KMS-11 (cell line): ENCODE data around the gene GLCCI1.

Experiments used
- H2AFZ ChIP-seq: fragments of 200-600 bp; sonication (generic); 2 replicates; pipeline ENCODE4 v1.6.1; 2016; ENCODE audit warnings: antibody characterized with exemption, mixed run types, low read depth
- H3K27ac ChIP-seq: fragments of 200-600 bp; sonication (generic); 2 replicates; pipeline ENCODE4 v1.6.1; 2016; ENCODE audit warnings: mild to moderate bottlenecking, mixed run types
- H3K27me3 ChIP-seq: fragments of 200-600 bp; sonication (generic); 2 replicates; pipeline ENCODE4 v1.6.1; 2017; ENCODE audit warnings: mild to moderate bottlenecking, low read depth, mixed run types, moderate library complexity; ENCODE audit not compliant: insufficient read depth
- H3K36me3 ChIP-seq: fragments of 200-600 bp; sonication (generic); 2 replicates; pipeline ENCODE4 v1.6.1; 2017; ENCODE audit warnings: mild to moderate bottlenecking, mixed run types; ENCODE audit not compliant: insufficient read depth
- H3K4me1 ChIP-seq: fragments of 200-600 bp; sonication (generic); 2 replicates; pipeline ENCODE4 v1.6.1; 2016; ENCODE audit warnings: mild to moderate bottlenecking, low read depth, mixed run types; ENCODE audit not compliant: poor library complexity, severe bottlenecking
- H3K4me2 ChIP-seq: fragments of 200-600 bp; sonication (generic); 2 replicates; pipeline ENCODE4 v1.7.0; 2016; ENCODE audit warnings: mild to moderate bottlenecking, mixed run types
- H3K4me3 ChIP-seq: fragments of 200-600 bp; sonication (generic); IDR thresholded peaks from 2 replicates; pipeline ENCODE4 v1.6.1; 2017; ENCODE audit warnings: low read depth, low read length, mixed read lengths; ENCODE audit not compliant: insufficient read depth
- H3K79me2 ChIP-seq: fragments of 200-600 bp; sonication (generic); 2 replicates; pipeline ENCODE4 v1.6.1; 2016; ENCODE audit warnings: low read depth, mixed run types; ENCODE audit not compliant: insufficient read depth
- H3K9ac ChIP-seq: fragments of 200-600 bp; sonication (generic); 2 replicates; pipeline ENCODE4 v1.6.1; 2016; ENCODE audit warnings: mild to moderate bottlenecking, mixed run types
- H4K20me1 ChIP-seq: fragments of 200-600 bp; sonication (generic); 2 replicates; pipeline ENCODE4 v1.6.1; 2016; ENCODE audit warnings: mild to moderate bottlenecking, mixed run types; ENCODE audit not compliant: insufficient read depth
- TF ChIP-seq, protein P1 (sequence below): fragments of 200-600 bp; sonication (generic); conservative IDR thresholded peaks from 2 replicates; pipeline ENCODE4 v1.6.1; 2017; ENCODE audit warnings: low read depth, mild to moderate bottlenecking, antibody characterized with exemption, low read length, moderate library complexity, mixed read lengths

The GLCCI1 gene

DNA sequence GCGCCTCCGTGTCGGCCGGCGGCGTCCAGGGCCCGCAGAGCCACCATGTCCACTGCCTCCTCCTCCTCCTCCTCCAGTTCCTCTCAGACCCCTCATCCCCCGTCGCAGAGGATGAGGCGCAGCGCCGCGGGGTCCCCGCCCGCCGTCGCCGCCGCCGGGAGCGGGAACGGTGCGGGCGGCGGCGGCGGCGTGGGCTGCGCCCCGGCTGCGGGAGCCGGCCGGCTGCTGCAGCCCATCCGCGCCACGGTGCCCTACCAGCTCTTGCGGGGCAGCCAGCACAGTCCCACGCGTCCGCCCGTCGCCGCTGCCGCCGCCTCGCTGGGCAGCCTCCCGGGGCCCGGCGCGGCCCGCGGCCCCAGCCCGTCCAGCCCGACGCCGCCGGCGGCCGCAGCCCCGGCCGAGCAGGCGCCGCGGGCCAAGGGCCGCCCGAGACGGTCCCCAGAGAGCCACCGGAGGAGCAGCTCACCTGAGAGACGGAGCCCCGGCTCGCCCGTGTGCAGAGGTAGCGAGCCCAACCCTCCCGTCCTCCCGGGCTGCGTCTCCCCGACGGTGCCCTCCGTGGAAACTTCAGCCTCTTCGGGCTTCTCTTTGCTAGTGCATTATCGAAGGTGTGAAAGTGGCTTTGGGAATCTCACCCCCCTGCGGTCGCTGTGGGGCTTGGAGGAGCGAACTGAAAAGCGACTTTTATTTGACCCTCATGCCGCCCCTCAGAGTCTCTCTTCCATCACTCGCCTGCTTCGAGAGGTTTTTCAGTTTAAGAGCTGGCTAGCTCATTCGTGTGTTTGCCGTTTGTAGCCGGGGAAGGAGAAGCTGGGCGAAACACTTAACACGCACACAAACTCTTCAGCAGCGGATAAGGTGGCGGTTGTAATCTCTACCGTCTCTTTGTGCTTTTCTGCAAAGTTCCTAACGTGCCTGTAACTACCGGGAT, 975 bp downstream of the GLCCI1 start:
- Histone ChIP-seq H3K36me3 (no peaks in the 10 kb centered on the region), H4K20me1 (no peaks in the 10 kb centered on the region), H3K4me2 (peak overlapping the region; percentile 66; the same call in 1 of the 2 replicates), H2AFZ (peak overlapping the region; percentile 44; the same call in 1 of the 2 replicates), H3K79me2 (peaks cover 50% of the 10 kb centered on the region), H3K27me3 (no peaks in the 10 kb centered on the region), H3K4me3 (no peak overlapping the region), H3K27ac (peak overlapping the region; percentile 85), H3K4me1 (peaks cover 58% of the 10 kb centered on the region), H3K9ac (peak overlapping the region; percentile 78)
- TF ChIP-seq, protein P1, sequence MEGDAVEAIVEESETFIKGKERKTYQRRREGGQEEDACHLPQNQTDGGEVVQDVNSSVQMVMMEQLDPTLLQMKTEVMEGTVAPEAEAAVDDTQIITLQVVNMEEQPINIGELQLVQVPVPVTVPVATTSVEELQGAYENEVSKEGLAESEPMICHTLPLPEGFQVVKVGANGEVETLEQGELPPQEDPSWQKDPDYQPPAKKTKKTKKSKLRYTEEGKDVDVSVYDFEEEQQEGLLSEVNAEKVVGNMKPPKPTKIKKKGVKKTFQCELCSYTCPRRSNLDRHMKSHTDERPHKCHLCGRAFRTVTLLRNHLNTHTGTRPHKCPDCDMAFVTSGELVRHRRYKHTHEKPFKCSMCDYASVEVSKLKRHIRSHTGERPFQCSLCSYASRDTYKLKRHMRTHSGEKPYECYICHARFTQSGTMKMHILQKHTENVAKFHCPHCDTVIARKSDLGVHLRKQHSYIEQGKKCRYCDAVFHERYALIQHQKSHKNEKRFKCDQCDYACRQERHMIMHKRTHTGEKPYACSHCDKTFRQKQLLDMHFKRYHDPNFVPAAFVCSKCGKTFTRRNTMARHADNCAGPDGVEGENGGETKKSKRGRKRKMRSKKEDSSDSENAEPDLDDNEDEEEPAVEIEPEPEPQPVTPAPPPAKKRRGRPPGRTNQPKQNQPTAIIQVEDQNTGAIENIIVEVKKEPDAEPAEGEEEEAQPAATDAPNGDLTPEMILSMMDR = no peak

DNA sequence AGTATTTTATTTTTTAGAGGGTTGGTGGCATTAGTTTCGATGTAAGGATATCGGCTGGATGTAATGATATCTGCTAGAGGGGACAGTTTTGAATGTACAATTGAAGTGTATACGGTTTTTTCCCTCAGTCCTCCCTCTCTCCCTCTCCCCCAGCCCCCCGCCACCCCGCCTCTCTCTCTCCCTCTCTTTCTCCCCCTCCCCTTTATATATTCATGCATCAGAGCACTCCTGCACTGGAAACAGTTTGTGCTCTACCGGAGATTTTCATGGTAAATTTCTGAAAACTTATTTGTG, 1.6 kb downstream of the GLCCI1 start:
- Histone ChIP-seq H3K4me1 (peaks cover 59% of the 10 kb centered on the region), H3K27ac (peak overlapping the region; percentile 79), H3K27me3 (no peaks in the 10 kb centered on the region), H4K20me1 (no peaks in the 10 kb centered on the region), H3K36me3 (no peaks in the 10 kb centered on the region), H3K4me2 (peak overlapping the region; percentile 66), H2AFZ (0 out of 2 replicates have a peak overlapping the region, but pooled peaks have one; percentile 33), H3K4me3 (no peak overlapping the region), H3K9ac (peak overlapping the region; percentile 78), H3K79me2 (peaks cover 56% of the 10 kb centered on the region)
- TF ChIP-seq, protein P1 = no peak

DNA sequence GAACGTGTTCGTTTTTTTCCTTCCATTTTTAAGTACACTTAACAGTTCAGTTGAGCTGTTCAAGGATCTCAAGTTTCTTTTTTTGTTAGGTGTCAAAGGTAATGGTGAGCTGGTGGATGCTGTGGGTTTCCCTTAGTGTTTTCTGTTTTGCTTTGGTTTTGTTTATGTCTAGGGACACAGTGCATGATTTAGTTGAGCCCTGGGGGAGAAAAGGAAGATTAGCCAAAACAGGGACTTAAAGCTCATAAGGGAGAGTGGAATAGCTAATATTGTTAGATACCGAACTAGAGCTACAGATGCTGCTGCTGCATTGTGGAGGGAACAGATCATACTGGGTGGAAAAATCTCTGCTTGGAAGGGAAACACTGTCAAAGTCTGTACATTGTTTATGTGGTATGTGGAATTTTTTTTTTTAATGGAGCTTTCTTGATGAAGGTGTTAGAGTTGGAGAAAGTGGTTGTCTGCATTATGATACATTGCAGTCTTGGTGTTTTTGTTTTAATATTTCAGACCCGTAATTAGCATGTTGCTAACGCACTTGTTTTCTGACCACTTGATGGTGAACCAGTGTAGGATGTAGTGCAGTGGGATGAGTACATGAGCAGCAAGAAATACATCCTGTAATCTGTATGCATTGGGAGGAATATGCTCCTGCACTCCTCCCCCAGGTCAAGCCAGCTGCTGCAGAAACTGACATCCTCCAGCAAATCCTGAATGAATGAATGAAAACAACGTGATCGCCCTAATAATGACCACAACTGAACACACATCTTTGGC, 2.1 kb downstream of the GLCCI1 start:
- no peaks in the 10 kb centered on the region for H4K20me1 ChIP-seq
- peak overlapping the region; percentile 79 for H3K27ac ChIP-seq
- no peak overlapping the region for H3K4me3 ChIP-seq
- TF ChIP-seq, protein P1 = no peak
- peak overlapping the region; percentile 66 for H3K4me2 ChIP-seq
- H3K79me2 ChIP-seq = peaks cover 61% of the 10 kb centered on the region
- peaks cover 59% of the 10 kb centered on the region for H3K4me1 ChIP-seq
- H2AFZ ChIP-seq = no peak overlapping the region
- H3K36me3 ChIP-seq = no peaks in the 10 kb centered on the region
- H3K27me3 ChIP-seq = no peaks in the 10 kb centered on the region
- H3K9ac ChIP-seq = peak overlapping the region; percentile 78

DNA sequence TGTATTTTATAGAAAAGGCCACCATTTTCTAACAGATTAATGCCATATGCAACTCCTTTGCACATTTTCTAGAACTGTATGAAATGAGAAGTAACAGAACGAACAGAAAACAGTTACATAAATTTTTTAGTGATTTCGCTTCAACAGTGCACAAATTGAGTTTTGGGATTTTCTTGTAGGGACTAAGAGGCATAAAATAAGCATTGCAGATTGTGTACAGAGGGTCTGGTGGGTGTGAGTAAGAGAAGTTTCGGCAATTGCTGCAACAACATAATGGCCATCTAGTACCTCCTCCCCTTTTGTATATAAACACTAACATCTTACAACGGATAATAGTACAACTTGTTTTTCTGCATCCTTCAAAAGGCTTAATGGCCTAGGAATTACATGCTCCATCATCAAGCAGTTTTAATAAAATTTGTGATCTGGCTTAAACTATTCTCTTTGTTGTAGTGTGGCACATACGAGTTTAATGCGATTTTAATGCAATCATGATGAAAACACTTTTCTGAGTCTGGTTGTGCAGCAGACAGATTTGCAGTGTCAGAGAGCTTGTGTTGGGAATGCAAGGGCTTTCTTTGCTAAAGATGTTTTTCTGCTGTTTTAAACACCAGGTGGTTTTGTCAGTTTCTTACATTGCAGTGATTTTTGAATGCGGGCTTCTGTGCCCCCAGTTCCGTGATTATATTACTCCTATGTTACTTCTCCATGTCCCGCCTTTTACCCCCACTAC, 2.9 kb downstream of the GLCCI1 start:
- TF ChIP-seq, protein P1 = no peak
- Histone ChIP-seq H3K9ac (peak overlapping the region; percentile 78; the same call in 1 of the 2 replicates), H3K4me1 (peaks cover 60% of the 10 kb centered on the region), H3K4me3 (no peak overlapping the region), H3K36me3 (no peaks in the 10 kb centered on the region), H3K27ac (peak overlapping the region; percentile 79; the same call in 1 of the 2 replicates), H3K79me2 (peaks cover 69% of the 10 kb centered on the region), H3K27me3 (no peaks in the 10 kb centered on the region), H3K4me2 (peak overlapping the region; percentile 66), H4K20me1 (no peaks in the 10 kb centered on the region), H2AFZ (no peak overlapping the region)
